Bronchial epithelial cell (primary cell): ENCODE measurements around the gene SLC25A21. TPM values are rescaled to one million over a fixed set of nuclear protein-coding genes. Genes with fewer than 3 reads are reported as not detected.
A peak's percentile ranks its signal among the peaks of the same experiment; 100 is the strongest.

Source experiments
- DNase-seq: peaks from one replicate; pipeline ENCODE4 v3.0.0-alpha.2; 2010; ENCODE audit warnings: low read depth
- FAIRE-seq: peaks from 2 replicates; lab custom pipeline; 2011; peaks lifted over from hg19 to GRCh38; lab: Jason Lieb, UNC
- H3K27me3 ChIP-seq: 2 replicates; pipeline ENCODE4 v1.5.1; 2011; ENCODE audit warnings: low read length; ENCODE audit not compliant: control insufficient read depth, insufficient read depth
- H3K36me3 ChIP-seq: 2 replicates; pipeline ENCODE4 v1.5.1; 2011; ENCODE audit warnings: low read length; ENCODE audit not compliant: control insufficient read depth, insufficient read depth
- H3K4me3 ChIP-seq: 2 replicates; pipeline ENCODE4 v1.5.1; 2011; ENCODE audit warnings: mild to moderate bottlenecking, low read depth, low read length, control low read depth
- total RNA-seq: library from RNA; depleted of rRNA; stranded (reverse); fragments of >200 nt; gene quantifications from 2 replicates; pipeline ENCODE4 v1.2.1, GENCODE V29; 2014
- TF ChIP-seq, protein P1 (sequence below): IDR thresholded peaks from 2 replicates; pipeline ENCODE4 v1.5.1; 2011; ENCODE audit warnings: mild to moderate bottlenecking, moderate library complexity, low read length, control low read depth, inconsistent platforms; ENCODE audit not compliant: insufficient read depth, severe bottlenecking

Gene SLC25A21
- total RNA-seq, 1 donor from 2014 or later: 0.53 TPM

DNA sequence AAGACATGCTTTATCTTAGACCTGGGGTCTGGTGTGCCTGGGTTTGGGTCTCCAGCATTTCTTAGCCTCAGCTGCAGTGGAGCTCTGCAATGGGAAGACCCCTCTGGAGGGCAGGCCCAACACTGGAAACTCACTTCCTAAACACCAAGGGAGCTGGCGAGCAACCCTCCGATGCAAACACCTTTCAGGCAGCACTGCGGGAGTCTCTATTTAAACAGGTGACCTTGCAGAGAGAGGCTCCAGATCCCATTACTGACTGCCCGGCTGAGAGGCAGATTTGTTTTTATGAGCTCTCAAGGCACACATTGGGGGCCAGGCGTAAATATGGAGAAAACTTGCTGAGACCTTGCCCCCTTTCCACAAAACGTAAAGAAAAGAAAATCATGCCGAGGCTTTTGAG lies 315.3 kb downstream of the SLC25A21 start:
- Histone ChIP-seq H3K27me3 (no peaks in the 10 kb centered on the region), H3K4me3 (no peak overlapping the region), H3K36me3 (no peaks in the 10 kb centered on the region)
- no peak for DNase-seq
- FAIRE-seq: no peak
- TF ChIP-seq, protein P1, sequence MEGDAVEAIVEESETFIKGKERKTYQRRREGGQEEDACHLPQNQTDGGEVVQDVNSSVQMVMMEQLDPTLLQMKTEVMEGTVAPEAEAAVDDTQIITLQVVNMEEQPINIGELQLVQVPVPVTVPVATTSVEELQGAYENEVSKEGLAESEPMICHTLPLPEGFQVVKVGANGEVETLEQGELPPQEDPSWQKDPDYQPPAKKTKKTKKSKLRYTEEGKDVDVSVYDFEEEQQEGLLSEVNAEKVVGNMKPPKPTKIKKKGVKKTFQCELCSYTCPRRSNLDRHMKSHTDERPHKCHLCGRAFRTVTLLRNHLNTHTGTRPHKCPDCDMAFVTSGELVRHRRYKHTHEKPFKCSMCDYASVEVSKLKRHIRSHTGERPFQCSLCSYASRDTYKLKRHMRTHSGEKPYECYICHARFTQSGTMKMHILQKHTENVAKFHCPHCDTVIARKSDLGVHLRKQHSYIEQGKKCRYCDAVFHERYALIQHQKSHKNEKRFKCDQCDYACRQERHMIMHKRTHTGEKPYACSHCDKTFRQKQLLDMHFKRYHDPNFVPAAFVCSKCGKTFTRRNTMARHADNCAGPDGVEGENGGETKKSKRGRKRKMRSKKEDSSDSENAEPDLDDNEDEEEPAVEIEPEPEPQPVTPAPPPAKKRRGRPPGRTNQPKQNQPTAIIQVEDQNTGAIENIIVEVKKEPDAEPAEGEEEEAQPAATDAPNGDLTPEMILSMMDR: no peak

DNA sequence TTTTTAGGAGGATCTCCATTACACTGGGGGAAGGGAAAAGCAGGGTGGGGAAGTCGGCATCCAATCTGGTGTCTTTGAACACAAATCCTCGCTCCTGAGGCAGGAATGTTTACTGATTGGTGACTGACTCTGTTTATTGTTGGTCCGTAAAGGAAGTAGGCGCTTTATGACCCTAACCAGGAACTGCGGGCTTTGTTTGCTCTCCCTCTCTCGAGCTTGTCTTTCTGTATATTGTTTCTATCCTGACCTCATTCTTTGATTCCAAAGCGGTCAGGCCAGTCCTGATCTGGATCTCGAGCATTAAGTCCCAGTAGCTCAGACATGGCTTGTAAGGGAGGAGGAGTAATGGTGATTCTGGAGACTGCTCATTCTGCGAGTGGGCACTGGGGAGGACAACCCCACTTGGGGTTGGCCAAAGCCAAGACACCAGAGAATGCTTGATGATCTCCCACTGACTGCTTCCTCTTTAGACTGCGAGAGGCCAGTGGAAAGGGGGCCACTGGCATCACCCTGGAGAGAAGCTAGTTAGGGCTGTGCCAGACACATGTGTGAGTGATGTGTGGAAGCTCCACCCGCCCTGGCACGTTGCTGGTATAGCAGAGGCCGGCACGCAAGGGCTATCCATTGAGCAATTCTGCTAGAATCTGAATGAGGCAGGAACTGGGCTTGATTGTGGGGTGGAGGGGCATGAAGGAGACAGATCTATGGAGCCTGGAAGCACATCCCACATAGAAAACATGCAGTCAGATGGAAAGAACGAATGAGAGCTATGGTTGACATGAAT lies 316.1 kb downstream of the SLC25A21 start:
- Histone ChIP-seq H3K27me3 (no peaks in the 10 kb centered on the region), H3K4me3 (no peak overlapping the region), H3K36me3 (no peaks in the 10 kb centered on the region)
- peak; percentile 67 for DNase-seq
- FAIRE-seq: peak; percentile 80
- TF ChIP-seq, protein P1: no peak

DNA sequence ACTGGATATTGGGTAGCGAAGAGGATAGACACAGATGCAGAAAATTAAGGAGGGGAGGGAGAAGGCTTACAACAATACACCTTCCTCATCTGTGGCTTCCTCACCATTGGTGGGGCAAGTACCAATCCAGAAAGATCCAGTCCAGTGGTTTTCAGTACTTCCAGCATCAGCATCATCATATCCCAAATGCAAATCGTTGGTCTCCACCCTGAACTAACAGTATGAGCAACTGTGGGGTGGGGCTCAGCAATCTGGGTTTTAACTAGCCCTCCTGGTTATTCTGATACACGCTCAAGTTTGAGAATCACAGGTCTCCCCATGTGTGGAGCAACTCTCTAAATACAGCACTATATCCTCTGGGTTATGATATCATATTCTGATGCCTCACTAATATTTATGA lies 317.0 kb downstream of the SLC25A21 start:
- FAIRE-seq (no peak), DNase-seq (no peak)
- Histone ChIP-seq H3K36me3 (no peaks in the 10 kb centered on the region), H3K4me3 (no peak overlapping the region), H3K27me3 (no peaks in the 10 kb centered on the region)
- TF ChIP-seq, protein P1: no peak

DNA sequence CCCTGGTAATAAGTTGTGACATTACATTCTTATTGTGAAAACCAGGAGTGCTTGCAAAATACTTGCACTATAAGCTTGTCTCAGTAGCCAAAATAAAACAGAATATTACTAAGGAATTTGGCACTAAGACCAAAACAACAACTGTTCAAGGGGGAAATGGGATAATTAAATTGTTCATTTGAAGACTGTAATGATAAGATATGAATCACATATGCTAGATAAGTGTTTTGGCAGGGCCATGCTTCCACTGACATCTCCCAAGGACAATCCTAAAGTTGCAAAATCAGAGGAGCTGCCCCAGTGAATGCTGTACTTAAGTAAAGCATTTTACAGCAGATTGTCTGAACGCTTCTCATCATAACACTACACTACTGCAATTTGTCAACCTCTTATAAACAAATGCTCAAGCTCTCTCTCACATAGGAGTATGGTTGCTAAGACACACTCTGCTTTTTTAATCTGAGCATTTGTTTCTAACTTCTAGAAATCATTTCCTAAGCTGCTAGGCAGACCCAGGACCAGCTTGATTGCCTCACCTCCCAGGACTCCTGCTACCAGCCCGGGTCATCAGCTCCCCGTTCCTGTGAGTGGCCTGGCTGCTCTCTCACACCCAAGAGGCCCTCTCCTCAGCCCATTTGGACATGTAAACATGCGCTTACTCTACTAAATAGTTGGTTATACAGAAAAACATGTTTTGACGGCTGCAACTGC lies 319.3 kb downstream of the SLC25A21 start:
- FAIRE-seq (no peak), DNase-seq (no peak)
- TF ChIP-seq, protein P1: no peak
- H3K36me3 ChIP-seq: no peaks in the 10 kb centered on the region
- no peak overlapping the region for H3K4me3 ChIP-seq
- no peaks in the 10 kb centered on the region for H3K27me3 ChIP-seq

DNA sequence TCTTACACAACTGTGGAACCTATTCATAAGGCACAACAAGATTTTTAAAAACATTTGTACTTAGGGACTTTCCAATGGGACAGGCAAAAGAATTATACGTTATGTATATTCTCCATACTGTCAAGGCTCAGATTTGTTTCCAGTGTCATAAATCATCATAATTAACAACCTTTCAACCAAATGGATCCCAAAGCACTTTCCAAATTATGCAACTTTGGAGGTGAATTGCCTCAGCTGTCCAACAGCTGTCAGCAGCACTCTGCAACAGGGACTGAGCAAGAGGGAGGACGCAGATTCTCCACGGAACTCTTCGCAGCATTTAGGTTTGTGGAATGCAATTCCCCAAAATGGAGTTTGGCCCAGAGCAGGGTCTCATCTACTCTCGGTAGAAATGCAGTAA lies 324.2 kb downstream of the SLC25A21 start:
- no peak for FAIRE-seq
- Histone ChIP-seq H3K36me3 (no peaks in the 10 kb centered on the region), H3K27me3 (no peaks in the 10 kb centered on the region), H3K4me3 (no peak overlapping the region)
- no peak for DNase-seq
- TF ChIP-seq, protein P1: no peak
